ENCODE results near the gene PAIP2.

The PAIP2 gene

DNA sequence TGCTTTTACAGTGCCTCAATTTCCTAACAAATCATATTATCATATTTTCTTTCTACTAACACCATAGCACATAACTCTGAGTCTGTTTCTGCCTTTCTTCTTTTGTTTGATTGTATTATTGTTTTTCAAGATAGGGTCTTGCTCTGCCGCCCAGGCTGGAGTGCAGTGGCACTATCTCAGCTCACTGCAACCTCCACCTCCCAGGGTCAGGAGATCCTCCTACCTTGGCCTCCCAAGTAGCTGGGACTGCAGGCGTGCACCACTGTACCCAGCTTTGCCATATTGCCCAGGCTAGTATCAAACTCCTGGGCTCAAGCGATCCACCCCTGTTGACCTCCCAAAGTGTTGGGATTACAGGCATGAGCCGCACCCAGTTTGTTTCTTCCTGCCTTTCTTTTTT is 18.7 kb downstream of the PAIP2 start:
- no peak overlapping the region for H3K27ac Mint-ChIP-seq
- peaks cover 16% of the 10 kb centered on the region for H3K4me1 Mint-ChIP-seq
- TF ChIP-seq, protein P1, sequence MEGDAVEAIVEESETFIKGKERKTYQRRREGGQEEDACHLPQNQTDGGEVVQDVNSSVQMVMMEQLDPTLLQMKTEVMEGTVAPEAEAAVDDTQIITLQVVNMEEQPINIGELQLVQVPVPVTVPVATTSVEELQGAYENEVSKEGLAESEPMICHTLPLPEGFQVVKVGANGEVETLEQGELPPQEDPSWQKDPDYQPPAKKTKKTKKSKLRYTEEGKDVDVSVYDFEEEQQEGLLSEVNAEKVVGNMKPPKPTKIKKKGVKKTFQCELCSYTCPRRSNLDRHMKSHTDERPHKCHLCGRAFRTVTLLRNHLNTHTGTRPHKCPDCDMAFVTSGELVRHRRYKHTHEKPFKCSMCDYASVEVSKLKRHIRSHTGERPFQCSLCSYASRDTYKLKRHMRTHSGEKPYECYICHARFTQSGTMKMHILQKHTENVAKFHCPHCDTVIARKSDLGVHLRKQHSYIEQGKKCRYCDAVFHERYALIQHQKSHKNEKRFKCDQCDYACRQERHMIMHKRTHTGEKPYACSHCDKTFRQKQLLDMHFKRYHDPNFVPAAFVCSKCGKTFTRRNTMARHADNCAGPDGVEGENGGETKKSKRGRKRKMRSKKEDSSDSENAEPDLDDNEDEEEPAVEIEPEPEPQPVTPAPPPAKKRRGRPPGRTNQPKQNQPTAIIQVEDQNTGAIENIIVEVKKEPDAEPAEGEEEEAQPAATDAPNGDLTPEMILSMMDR (IDR thresholded peaks at IDR 0.05; ENCODE audit: unreplicated experiment in 3 of 3): no peak
- no peaks in the 10 kb centered on the region for H3K9me3 Mint-ChIP-seq
- peaks cover 4% of the 10 kb centered on the region for H3K27me3 Mint-ChIP-seq (ENCODE audit: low read depth)
- peaks cover 57% of the 10 kb centered on the region for H3K36me3 Mint-ChIP-seq (ENCODE audit: low read depth)
- H3K4me3 Mint-ChIP-seq: no peak overlapping the region

DNA sequence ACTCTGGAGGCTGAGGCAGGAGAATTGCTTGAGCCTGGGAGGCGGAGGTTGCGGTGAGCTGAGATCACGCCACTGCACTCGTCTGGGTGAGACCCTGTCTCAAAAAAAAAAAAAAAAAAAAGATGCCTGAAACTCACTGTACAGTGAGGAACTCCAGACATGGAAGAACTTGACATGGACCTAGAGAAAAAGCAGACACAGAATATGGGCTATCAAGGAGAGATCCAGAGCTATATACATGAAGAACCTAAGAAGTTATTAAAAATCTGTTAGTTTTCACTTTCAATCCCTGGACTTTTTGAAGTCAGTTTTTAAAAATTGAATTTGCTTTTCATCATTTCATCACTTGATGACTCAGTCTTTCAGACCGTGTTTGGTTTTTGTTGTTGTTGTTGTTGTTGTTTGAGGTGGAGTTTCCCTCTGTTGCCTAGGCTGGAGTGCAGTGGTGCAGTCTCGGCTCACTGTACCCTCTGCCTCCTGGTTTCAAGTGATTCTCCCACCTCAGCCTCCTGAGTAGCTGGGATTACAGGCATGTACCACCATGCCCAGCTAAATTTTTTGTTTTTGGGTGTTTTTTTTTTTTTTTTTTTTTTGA is 20.3 kb downstream of the PAIP2 start:
- TF ChIP-seq, protein P1 (IDR thresholded peaks at IDR 0.05; ENCODE audit: unreplicated experiment in 3 of 3): no peak
- Mint-ChIP-seq H3K9me3 (no peaks in the 10 kb centered on the region), H3K36me3 (ENCODE audit: low read depth) (peaks cover 61% of the 10 kb centered on the region), H3K4me3 (no peak overlapping the region), H3K4me1 (peaks cover 16% of the 10 kb centered on the region), H3K27ac (no peak overlapping the region), H3K27me3 (ENCODE audit: low read depth) (peaks cover 4% of the 10 kb centered on the region)

DNA sequence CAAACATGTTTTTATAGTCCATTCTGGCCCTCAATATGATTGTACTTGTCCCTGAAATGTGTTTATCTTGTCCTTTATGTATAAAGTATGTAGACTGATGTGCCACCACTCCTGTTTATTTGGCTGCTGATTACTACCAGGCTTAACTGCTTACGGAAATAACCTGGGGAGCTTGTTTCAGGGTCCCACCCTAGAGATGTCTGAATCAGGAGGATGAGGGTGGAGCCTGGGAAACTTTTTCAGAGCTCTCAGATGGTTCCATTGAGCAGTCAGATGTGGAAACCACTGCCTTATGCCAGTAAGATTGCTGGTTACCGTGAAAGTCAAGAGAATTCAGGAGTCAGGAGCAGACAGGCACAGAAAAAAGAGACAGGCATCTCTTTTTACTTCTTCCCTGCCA is 22.3 kb downstream of the PAIP2 start:
- peaks cover 55% of the 10 kb centered on the region for H3K36me3 Mint-ChIP-seq (ENCODE audit: low read depth)
- peak overlapping the region; percentile 31 to 77 (median 66) for H3K27ac Mint-ChIP-seq
- H3K9me3 Mint-ChIP-seq: no peaks in the 10 kb centered on the region
- no peaks in the 10 kb centered on the region for H3K27me3 Mint-ChIP-seq (ENCODE audit: low read depth)
- H3K4me3 Mint-ChIP-seq: no peak overlapping the region
- TF ChIP-seq, protein P1 (IDR thresholded peaks at IDR 0.05; ENCODE audit: unreplicated experiment in 3 of 3): no peak
- peaks cover 23% of the 10 kb centered on the region for H3K4me1 Mint-ChIP-seq

DNA sequence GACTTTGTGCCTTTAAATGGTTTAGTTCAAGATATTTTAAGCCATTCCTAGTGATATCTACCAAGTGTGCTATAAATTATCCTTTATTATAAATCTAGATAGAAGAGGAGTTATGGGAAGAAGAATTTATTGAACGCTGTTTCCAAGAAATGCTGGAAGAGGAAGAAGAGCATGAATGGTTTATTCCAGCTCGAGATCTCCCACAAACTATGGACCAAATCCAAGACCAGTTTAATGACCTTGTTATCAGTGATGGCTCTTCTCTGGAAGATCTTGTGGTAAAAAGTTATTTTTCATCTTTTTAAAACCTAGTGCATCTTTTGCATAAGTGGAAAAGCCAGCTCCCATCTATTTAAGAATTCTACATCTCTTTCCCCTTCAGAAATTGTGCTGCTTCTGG is 22.8 kb downstream of the PAIP2 start:
- TF ChIP-seq, protein P1 (IDR thresholded peaks at IDR 0.05; ENCODE audit: unreplicated experiment in 3 of 3): no peak
- Mint-ChIP-seq H3K36me3 (ENCODE audit: low read depth) (peaks cover 55% of the 10 kb centered on the region), H3K27me3 (ENCODE audit: low read depth) (no peaks in the 10 kb centered on the region)

DNA sequence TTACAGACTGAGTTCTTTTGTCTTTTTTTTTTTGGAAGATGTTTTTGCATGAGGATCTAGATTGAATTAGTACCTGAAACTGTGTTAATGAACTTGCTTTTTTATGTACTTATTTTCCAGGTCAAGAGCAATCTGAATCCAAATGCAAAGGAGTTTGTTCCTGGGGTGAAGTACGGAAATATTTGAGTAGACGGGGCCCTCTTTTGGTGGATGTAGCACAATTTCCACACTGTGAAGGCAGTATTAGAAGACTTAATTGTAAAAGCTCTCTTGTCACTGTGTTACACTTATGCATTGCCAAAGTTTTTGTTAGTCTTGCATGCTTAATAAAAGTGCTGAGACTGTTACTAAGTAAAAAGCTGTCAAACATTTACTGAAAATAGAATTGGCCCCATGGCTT is 27.0 kb downstream of the PAIP2 start:
- Mint-ChIP-seq H3K9me3 (no peaks in the 10 kb centered on the region), H3K4me3 (no peak overlapping the region), H3K4me1 (peaks cover 26% of the 10 kb centered on the region), H3K36me3 (ENCODE audit: low read depth) (peaks cover 64% of the 10 kb centered on the region), H3K27ac (peak overlapping the region; percentile 57 to 67 (median 64)), H3K27me3 (ENCODE audit: low read depth) (no peaks in the 10 kb centered on the region)
- TF ChIP-seq, protein P1 (IDR thresholded peaks at IDR 0.05; ENCODE audit: unreplicated experiment in 3 of 3): peak in 2 of 3 experiments; percentile 8 to 22

More for the DNA sequence above, 22.8 kb downstream of the PAIP2 start:
- H3K4me3 Mint-ChIP-seq: no peak overlapping the region
- H3K4me1 Mint-ChIP-seq: peaks cover 27% of the 10 kb centered on the region
- peak overlapping the region; percentile 31 to 77 (median 66) for H3K27ac Mint-ChIP-seq
- H3K9me3 Mint-ChIP-seq: no peaks in the 10 kb centered on the region

DNA sequence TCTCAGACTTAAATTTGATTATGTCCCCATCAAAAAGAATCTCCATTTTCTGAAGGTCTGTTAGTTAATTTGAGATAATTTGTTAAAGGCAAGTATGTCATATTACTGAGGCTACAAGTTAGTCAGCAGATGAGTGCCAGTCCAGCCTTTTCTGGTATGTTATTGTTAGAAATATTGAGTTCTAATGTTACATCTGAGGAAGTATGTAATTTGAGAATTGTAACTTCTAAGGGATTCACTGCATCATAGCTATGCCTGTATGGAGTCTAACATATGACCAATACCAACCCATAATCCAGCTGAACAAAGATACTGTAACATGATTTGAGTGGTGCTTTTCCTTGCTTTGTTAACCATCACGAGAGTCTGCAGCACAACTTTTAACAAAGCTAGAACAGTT is 27.5 kb downstream of the PAIP2 start:
- TF ChIP-seq, protein P1 (IDR thresholded peaks at IDR 0.05; ENCODE audit: unreplicated experiment in 3 of 3): no peak
- Mint-ChIP-seq H3K9me3 (no peaks in the 10 kb centered on the region), H3K27me3 (ENCODE audit: low read depth) (no peaks in the 10 kb centered on the region), H3K36me3 (ENCODE audit: low read depth) (peaks cover 58% of the 10 kb centered on the region), H3K4me3 (no peak overlapping the region), H3K27ac (peak overlapping the region; percentile 38 to 67 (median 57)), H3K4me1 (peaks cover 25% of the 10 kb centered on the region)
